ENCODE data around the gene INO80B. TPM values are rescaled to one million over a fixed set of nuclear protein-coding genes. Genes with fewer than 3 reads are reported as not detected.
"Not testable (repeated sequence)": the region's sequence is repeated elsewhere in the genome, so short reads cannot be mapped to it uniquely, and the experiment has no call there.

INO80B gene
- total RNA-seq, 1 donor from 2014 or later: 6.3 TPM

DNA sequence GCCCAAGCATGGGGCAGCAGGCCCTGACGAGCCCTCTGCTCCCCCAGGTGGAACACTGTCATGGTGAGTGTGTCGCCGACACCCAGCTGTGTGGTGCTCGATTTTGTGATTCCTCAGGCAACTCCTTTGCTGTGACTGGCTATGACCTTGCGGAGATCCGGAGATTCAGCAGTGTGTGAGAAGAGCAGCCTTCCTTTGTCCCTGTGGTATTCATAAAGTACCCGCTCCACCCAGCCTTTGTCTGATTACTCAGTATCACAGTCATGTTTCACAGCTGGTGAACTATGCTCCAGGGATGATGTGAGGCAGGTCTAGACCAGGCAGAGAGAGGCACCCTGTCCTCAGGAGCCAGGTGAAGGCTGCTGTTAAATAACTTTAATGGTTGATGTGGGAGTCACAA is 29.4 kb upstream of the INO80B start:
- DNase-seq (ENCODE audit: low read depth in 2 of 2): no peak

GRCh38 chr2:74426181-74426758 is 28.6 kb upstream of the INO80B start:
- no peak for DNase-seq (ENCODE audit: low read depth in 2 of 2)

DNA sequence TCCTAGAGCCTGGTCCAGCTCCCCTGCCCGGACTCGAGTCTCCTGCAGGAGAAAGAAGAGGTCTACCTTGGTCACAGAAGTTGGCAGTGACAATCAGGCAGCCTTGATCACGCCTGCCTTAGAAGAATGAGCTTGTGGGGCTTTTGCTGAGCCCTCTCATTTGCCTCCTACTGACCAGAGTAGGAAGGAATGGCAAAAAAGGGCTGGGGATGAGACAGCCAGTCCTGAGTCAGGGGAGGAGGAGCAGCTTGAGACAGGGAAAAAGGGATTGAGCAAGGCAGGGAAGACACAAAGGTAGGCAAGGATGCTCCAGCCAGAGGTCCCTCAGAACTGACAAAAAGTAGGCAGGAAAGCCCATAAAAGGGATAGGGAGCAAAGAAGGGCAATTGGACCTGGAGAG is 27.3 kb upstream of the INO80B start:
- no peak for DNase-seq (ENCODE audit: low read depth in 2 of 2)

DNA sequence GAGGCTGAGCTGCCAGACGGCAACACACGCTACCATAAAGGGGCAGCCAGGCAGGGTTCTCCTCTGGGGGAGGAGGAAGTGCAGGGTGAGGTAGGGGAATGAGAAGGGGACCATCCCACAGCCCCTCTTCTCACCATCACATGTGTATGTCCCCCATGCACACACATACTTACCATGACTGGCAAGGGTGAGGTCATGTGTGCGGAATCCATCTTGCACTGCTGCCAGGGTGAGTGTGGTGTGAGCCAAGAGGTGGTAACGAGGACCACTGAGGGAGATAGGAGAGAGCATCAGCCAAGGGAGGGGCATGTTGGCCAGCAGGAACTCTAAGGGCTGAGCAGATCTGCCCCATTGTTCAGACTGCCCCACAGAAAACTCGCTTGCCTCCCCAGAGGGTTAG is 26.2 kb upstream of the INO80B start:
- DNase-seq (ENCODE audit: low read depth in 2 of 2): no peak

GRCh38 chr2:74429487-74430451 is 25.1 kb upstream of the INO80B start:
- DNase-seq (ENCODE audit: low read depth in 2 of 2): no peak

DNA sequence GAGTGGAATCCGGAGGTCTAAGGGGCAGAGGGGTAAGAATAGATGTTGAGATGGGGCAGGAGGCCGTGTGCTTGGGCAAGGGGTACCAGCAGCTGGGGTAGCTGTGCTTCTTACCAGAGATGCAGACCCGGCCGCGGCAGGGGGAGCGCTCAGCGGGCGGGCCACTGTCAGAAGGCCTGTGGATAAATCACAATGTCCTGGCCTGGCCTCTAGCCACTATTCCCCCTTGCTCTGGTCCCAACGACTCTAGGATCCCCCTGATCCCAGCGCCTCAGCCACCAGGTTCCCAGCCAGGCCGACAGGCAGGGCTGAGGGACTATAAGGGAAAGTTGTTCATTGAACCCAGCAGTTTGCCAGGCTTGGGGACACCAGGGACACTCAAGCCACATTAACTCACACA is 24.4 kb upstream of the INO80B start:
- no peak for DNase-seq (ENCODE audit: low read depth in 2 of 2)

DNA sequence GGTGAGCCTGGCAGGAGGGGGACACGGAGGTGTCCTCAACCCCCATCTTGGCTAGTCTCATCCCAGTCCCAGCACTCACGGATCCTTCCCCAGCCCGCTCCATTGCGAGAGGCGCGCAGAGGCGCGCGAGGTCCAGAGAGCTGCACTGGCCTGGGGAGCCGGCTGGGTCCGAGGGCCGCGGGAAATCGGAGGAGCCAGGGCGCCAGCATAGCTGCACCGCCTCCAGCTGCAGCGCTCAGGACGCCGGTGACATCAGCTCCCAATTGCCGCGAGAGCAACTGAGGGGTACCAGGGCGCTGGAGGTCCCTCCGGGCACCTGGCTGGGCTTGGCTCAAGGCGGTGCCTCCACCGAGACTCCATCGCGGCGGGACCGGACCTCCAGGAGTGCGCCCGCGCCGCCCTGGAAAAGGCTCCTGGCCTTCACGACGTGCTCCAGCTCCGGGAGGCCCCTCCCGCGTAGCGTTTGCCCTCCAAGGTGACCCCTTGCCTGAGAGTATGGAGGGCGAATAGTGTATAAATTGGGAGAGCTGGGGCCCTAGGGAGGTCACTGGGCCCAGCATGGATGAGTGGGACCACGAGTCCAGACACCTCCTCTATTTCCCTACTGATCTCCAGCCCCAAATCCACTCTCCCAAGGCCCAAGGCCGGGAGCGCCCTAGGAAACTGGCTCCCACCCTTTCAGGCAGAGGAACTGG is 18.6 kb upstream of the INO80B start:
- DNase-seq (ENCODE audit: low read depth in 2 of 2): no peak

- DNase-seq (ENCODE audit: low read depth in 2 of 2): no peak
Observed at GRCh38 chr2:74436848-74437695, 17.8 kb upstream of the INO80B start.

GRCh38 chr2:74438248-74438647 is 16.6 kb upstream of the INO80B start:
- DNase-seq (ENCODE audit: low read depth in 2 of 2): no peak

DNA sequence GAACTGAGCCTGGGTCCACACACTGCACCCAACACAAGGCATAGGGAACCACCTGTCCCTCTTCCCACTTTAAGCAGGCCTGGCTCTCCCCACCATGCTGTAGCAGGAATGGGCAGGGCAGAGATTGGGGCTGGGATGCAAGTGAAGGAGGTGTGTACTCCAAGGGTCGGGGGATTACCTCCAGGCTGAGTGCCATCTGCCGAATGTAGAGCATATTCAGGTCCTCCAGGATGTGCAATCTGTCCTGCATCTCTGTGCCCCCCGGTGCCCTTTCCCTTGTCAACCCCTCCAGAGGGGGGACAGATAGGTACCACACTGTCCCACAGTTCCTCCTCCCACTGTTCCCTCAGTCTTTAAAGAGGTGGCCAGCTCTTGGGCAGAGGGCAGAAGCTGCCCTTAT is 15.5 kb upstream of the INO80B start:
- no peak for DNase-seq (ENCODE audit: low read depth in 2 of 2)

DNA sequence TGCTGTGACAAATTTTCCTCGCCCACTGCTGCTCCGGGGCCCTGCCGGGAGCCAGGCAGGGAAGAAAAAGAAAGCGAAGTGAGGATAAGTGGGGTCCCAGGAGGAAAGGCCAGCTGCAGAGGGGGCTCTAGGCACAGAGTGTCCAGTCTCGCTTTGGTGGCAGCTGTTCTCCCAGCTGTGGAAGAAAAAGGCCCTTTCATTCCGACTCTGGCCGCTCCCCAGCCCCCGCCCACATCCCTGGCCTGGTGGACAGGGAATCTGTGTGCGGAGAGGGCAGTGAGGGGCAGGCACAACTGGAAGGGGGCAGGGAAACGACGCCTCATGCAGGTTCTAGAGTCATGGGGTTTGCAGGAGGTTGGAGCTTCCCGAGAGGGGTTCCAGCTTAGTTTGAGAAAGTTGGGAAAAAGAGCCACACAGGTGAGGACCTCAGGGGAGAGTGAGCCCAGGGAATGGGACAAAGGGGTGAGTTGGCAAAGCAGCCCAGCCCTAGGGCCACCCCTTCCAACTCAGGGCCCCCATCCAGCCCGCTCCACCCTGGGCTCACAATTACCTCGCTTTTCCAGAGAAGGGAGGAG is 15.0 kb upstream of the INO80B start:
- peak in 1 of 2 donors; percentile 68 for DNase-seq (ENCODE audit: low read depth in 2 of 2)

GRCh38 chr2:74440378-74441169 is 14.3 kb upstream of the INO80B start:
- DNase-seq (ENCODE audit: low read depth in 2 of 2): peak; percentile 52 to 81

- DNase-seq (ENCODE audit: low read depth in 2 of 2): no peak
Observed at GRCh38 chr2:74441170-74441689, 13.7 kb upstream of the INO80B start.

GRCh38 chr2:74441690-74442482 is 13.0 kb upstream of the INO80B start, which contains the start of gene RTKN:
Gene RTKN (minus strand): TSS chr2:74441937. CDS start chr2:74441816, 121 bp downstream.
- DNase-seq (ENCODE audit: low read depth in 2 of 2): peak in 1 of 2 donors; percentile 38

DNA sequence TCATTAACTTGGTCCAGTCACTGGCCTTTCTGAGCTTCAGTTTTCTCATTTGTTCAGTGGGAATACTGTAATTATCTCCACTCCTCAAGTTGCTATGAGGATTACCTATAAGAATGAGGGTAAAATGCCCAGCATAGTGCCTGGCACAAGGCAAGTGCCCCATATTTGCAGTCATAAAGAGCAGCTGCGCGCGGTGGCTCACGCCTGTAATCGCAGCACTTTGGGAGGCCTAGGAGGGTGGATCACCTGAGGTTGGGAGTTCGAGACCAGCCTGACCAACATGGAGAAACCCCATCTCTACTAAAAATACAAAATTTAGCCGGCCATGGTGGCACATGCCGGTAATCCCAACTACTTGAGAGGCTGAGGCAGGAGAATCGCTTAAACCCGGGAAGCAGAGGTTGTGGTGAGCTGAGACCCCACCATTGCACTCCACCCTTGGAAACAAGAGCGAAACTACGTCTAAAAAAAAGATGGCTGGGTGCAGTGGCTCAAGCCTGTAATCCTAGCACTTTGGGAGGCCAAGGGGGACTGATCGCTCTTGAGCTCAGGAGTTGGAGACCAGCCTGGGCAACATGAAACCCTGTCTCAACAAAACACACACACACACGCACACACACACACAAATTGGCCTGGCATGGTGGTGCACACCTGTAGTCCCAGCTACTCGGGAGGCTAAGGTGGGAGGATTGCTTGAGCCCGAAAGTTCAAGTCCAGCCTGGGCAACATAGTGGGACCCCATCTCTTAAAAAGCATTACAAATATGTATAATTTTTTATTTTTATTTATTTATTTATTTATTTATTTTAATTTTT is 12.2 kb upstream of the INO80B start:
- not testable (repeated sequence) for DNase-seq (ENCODE audit: low read depth in 2 of 2)

GRCh38 chr2:74444498-74445318 is 10.2 kb upstream of the INO80B start:
- DNase-seq (ENCODE audit: low read depth in 2 of 2): peak in 1 of 2 donors; percentile 63

All from lung microvascular endothelial cell (primary cell).